ENCODE measurements around the gene GALNS. TPM values are rescaled to one million over a fixed set of nuclear protein-coding genes. Genes with fewer than 3 reads are reported as not detected.

The GALNS gene
- polyA plus RNA-seq, 2 of the 4 experiments (the other 2 are of a cell fraction), result 7.0 to 31.2 TPM

Other genes with a start within 250 kb of the GALNS start
- not detected in 2 replicates for gene IL17C, start 218.4 kb downstream of the GALNS start, polyA plus RNA-seq (2011; rRNA removed)
- not detected in 3 replicates for gene IL17C, start 218.4 kb downstream of the GALNS start, polyA plus RNA-seq (2017; fragmentation: RNase III; extraction: RNeasy Plus Mini Kit Qiagen cat#74134 plus additional on column Dnase treatment)
- gene CYBA, start 205.9 kb downstream of the GALNS start, polyA plus RNA-seq (2011; rRNA removed), result 69.1 and 75.7 TPM in 2 replicates
- 160 to 185 TPM (median 175 TPM) in 3 replicates for gene CYBA, start 205.9 kb downstream of the GALNS start, polyA plus RNA-seq (2017; fragmentation: RNase III; extraction: RNeasy Plus Mini Kit Qiagen cat#74134 plus additional on column Dnase treatment)
- 5.8 and 6.4 TPM in 2 replicates for gene MVD, start 193.9 kb downstream of the GALNS start, polyA plus RNA-seq (2011; rRNA removed)
- 28.6 to 43.1 TPM (median 39.0 TPM) in 3 replicates for gene MVD, start 193.9 kb downstream of the GALNS start, polyA plus RNA-seq (2017; fragmentation: RNase III; extraction: RNeasy Plus Mini Kit Qiagen cat#74134 plus additional on column Dnase treatment)
- not detected in 2 replicates for gene SNAI3, start 170.4 kb downstream of the GALNS start, polyA plus RNA-seq (2011; rRNA removed)
- gene SNAI3, start 170.4 kb downstream of the GALNS start, polyA plus RNA-seq (2017; fragmentation: RNase III; extraction: RNeasy Plus Mini Kit Qiagen cat#74134 plus additional on column Dnase treatment), result 0.05 to 0.08 TPM in 2 of 3 replicates, not detected in the other
- gene RNF166, start 150.5 kb downstream of the GALNS start, polyA plus RNA-seq (2011; rRNA removed), result 7.9 and 9.4 TPM in 2 replicates
- gene RNF166, start 150.5 kb downstream of the GALNS start, polyA plus RNA-seq (2017; fragmentation: RNase III; extraction: RNeasy Plus Mini Kit Qiagen cat#74134 plus additional on column Dnase treatment), result 10.4 to 11.6 TPM (median 11.6 TPM) in 3 replicates
- gene CTU2, start 150.4 kb downstream of the GALNS start, polyA plus RNA-seq (2011; rRNA removed), result 12.9 and 16.4 TPM in 2 replicates
- gene CTU2, start 150.4 kb downstream of the GALNS start, polyA plus RNA-seq (2017; fragmentation: RNase III; extraction: RNeasy Plus Mini Kit Qiagen cat#74134 plus additional on column Dnase treatment), result 20.9 to 22.3 TPM (median 21.8 TPM) in 3 replicates
- 26.1 and 35.9 TPM in 2 replicates for gene PIEZO1, start 71.7 kb downstream of the GALNS start, polyA plus RNA-seq (2011; rRNA removed)
- 78.3 to 84.7 TPM (median 79.1 TPM) in 3 replicates for gene PIEZO1, start 71.7 kb downstream of the GALNS start, polyA plus RNA-seq (2017; fragmentation: RNase III; extraction: RNeasy Plus Mini Kit Qiagen cat#74134 plus additional on column Dnase treatment)
- gene CDT1, start 53.2 kb downstream of the GALNS start, polyA plus RNA-seq (2011; rRNA removed), result 3.4 and 3.8 TPM in 2 replicates
- gene CDT1, start 53.2 kb downstream of the GALNS start, polyA plus RNA-seq (2017; fragmentation: RNase III; extraction: RNeasy Plus Mini Kit Qiagen cat#74134 plus additional on column Dnase treatment), result 16.0 to 17.5 TPM (median 17.0 TPM) in 3 replicates
- 113 and 115 TPM in 2 replicates for gene APRT, start 45.0 kb downstream of the GALNS start, polyA plus RNA-seq (2011; rRNA removed)
- gene APRT, start 45.0 kb downstream of the GALNS start, polyA plus RNA-seq (2017; fragmentation: RNase III; extraction: RNeasy Plus Mini Kit Qiagen cat#74134 plus additional on column Dnase treatment), result 252 to 259 TPM (median 258 TPM) in 3 replicates
- gene TRAPPC2L, start 180 bp upstream of the GALNS start, polyA plus RNA-seq (2011; rRNA removed), result 70.3 and 77.0 TPM in 2 replicates
- gene TRAPPC2L, start 180 bp upstream of the GALNS start, polyA plus RNA-seq (2017; fragmentation: RNase III; extraction: RNeasy Plus Mini Kit Qiagen cat#74134 plus additional on column Dnase treatment), result 69.4 to 80.2 TPM (median 77.5 TPM) in 3 replicates
- gene PABPN1L, start 9.7 kb upstream of the GALNS start, polyA plus RNA-seq (2011; rRNA removed), result not detected in 2 replicates
- not detected in 3 replicates for gene PABPN1L, start 9.7 kb upstream of the GALNS start, polyA plus RNA-seq (2017; fragmentation: RNase III; extraction: RNeasy Plus Mini Kit Qiagen cat#74134 plus additional on column Dnase treatment)
- gene CBFA2T3, start 120.3 kb upstream of the GALNS start, polyA plus RNA-seq (2011; rRNA removed), result not detected in 2 replicates
- 0.05 to 0.34 TPM (median 0.08 TPM) in 3 replicates for gene CBFA2T3, start 120.3 kb upstream of the GALNS start, polyA plus RNA-seq (2017; fragmentation: RNase III; extraction: RNeasy Plus Mini Kit Qiagen cat#74134 plus additional on column Dnase treatment)
- 9.8 and 11.5 TPM in 2 replicates for gene ACSF3, start 236.9 kb upstream of the GALNS start, polyA plus RNA-seq (2011; rRNA removed)
- 13.1 to 13.2 TPM (median 13.2 TPM) in 3 replicates for gene ACSF3, start 236.9 kb upstream of the GALNS start, polyA plus RNA-seq (2017; fragmentation: RNase III; extraction: RNeasy Plus Mini Kit Qiagen cat#74134 plus additional on column Dnase treatment)